GM21528 (cell line): ENCODE results near the gene EIF4G3.
"Not testable (repeated sequence)": the region's sequence is repeated elsewhere in the genome, so short reads cannot be mapped to it uniquely, and the experiment has no call there.

Experiments
- ATAC-seq: cut with Tn5 transposase; IDR thresholded peaks from one replicate; pipeline ENCODE4 v1.9.1; 2021; ENCODE audit warnings: mild to moderate bottlenecking, moderate library complexity; ENCODE audit not compliant: unreplicated experiment, low FRiP score

The EIF4G3 gene

GRCh38 chr1:21035794-21036193 is 140.9 kb downstream of the EIF4G3 start:
- ATAC-seq: no peak

GRCh38 chr1:21034725-21035628 is 141.7 kb downstream of the EIF4G3 start:
- ATAC-seq: no peak

- ATAC-seq: no peak
These were observed 144.0 kb downstream of the EIF4G3 start for GRCh38 chr1:21032741-21033140.

GRCh38 chr1:21030181-21030580 is 146.5 kb downstream of the EIF4G3 start:
- ATAC-seq: no peak

- ATAC-seq: no peak
These were observed 148.1 kb downstream of the EIF4G3 start for GRCh38 chr1:21028520-21029145.

- ATAC-seq: no peak
These were observed 148.9 kb downstream of the EIF4G3 start for GRCh38 chr1:21027805-21028204.

GRCh38 chr1:21024918-21025317 is 151.8 kb downstream of the EIF4G3 start:
- ATAC-seq: no peak

GRCh38 chr1:21024136-21024896 is 152.4 kb downstream of the EIF4G3 start:
- ATAC-seq: not testable (repeated sequence)

- peak; percentile 96 for ATAC-seq
These were observed 154.2 kb downstream of the EIF4G3 start for GRCh38 chr1:21022279-21023040.

- ATAC-seq: no peak
These were observed 155.4 kb downstream of the EIF4G3 start for GRCh38 chr1:21021311-21021710.

GRCh38 chr1:21020151-21020550 is 156.5 kb downstream of the EIF4G3 start:
- ATAC-seq: no peak

- ATAC-seq: no peak
These were observed 158.0 kb downstream of the EIF4G3 start for GRCh38 chr1:21018673-21019072.

GRCh38 chr1:21013510-21013909 is 163.2 kb downstream of the EIF4G3 start:
- no peak for ATAC-seq

- ATAC-seq: no peak
These were observed 163.8 kb downstream of the EIF4G3 start for GRCh38 chr1:21012937-21013336.

- no peak for ATAC-seq
These were observed 168.8 kb downstream of the EIF4G3 start for GRCh38 chr1:21007876-21008275.

- ATAC-seq: no peak
These were observed 171.0 kb downstream of the EIF4G3 start for GRCh38 chr1:21005466-21006239.

- ATAC-seq: no peak
These were observed 173.2 kb downstream of the EIF4G3 start for GRCh38 chr1:21003281-21004045.

GRCh38 chr1:21001042-21001441 is 175.7 kb downstream of the EIF4G3 start:
- no peak for ATAC-seq

- no peak for ATAC-seq
These were observed 176.5 kb downstream of the EIF4G3 start for GRCh38 chr1:21000245-21000594.
